ENCODE results near the gene LACTB.

Gene LACTB

GRCh38 chr15:63156755-63157117 lies 35.1 kb downstream of the LACTB start:
- TF ChIP-seq REST (IDR thresholded peaks at IDR 0.05; ENCODE audit: insufficient read depth in 1 of 2, low read depth in 2 of 2, low read length in 2 of 2): no peak
- no peak for TF ChIP-seq FOXP2 (optimal IDR thresholded peaks at IDR 0.05; ENCODE audit: borderline replicate concordance, extremely low read depth, extremely low read length, insufficient read depth)
- no peak for TF ChIP-seq TAF1 (IDR thresholded peaks at IDR 0.05; ENCODE audit: borderline replicate concordance, insufficient read depth, low read length)
- TF ChIP-seq POLR2AphosphoS5 (IDR thresholded peaks at IDR 0.05; ENCODE audit: low read depth, low read length): no peak
- no peak for TF ChIP-seq SIN3A (IDR thresholded peaks at IDR 0.05; ENCODE audit: borderline replicate concordance, insufficient read depth, low read length)

GRCh38 chr15:63157118-63157843 lies 35.6 kb downstream of the LACTB start, which contains the start of gene RPS27L:
RPS27L (minus strand) TSS chr15:63157477; CDS start chr15:63157405, 72 bp downstream.
- peak; percentile 92 for TF ChIP-seq POLR2AphosphoS5 (IDR thresholded peaks at IDR 0.05; ENCODE audit: low read depth, low read length)
- peak in 1 of 2 experiments; percentile 72; a peak in 2 of 4 replicates for TF ChIP-seq REST (IDR thresholded peaks at IDR 0.05; ENCODE audit: insufficient read depth in 1 of 2, low read depth in 2 of 2, low read length in 2 of 2)
- peak; percentile 94 for TF ChIP-seq TAF1 (IDR thresholded peaks at IDR 0.05; ENCODE audit: borderline replicate concordance, insufficient read depth, low read length)
- peak; percentile 93 for TF ChIP-seq FOXP2 (optimal IDR thresholded peaks at IDR 0.05; ENCODE audit: borderline replicate concordance, extremely low read depth, extremely low read length, insufficient read depth)
- peak; percentile 96 for TF ChIP-seq SIN3A (IDR thresholded peaks at IDR 0.05; ENCODE audit: borderline replicate concordance, insufficient read depth, low read length)

- TF ChIP-seq SIN3A (IDR thresholded peaks at IDR 0.05; ENCODE audit: borderline replicate concordance, insufficient read depth, low read length) (no peak), FOXP2 (optimal IDR thresholded peaks at IDR 0.05; ENCODE audit: borderline replicate concordance, extremely low read depth, extremely low read length, insufficient read depth) (no peak), POLR2AphosphoS5 (IDR thresholded peaks at IDR 0.05; ENCODE audit: low read depth, low read length) (no peak), TAF1 (IDR thresholded peaks at IDR 0.05; ENCODE audit: borderline replicate concordance, insufficient read depth, low read length) (no peak), REST (IDR thresholded peaks at IDR 0.05; ENCODE audit: insufficient read depth in 1 of 2, low read depth in 2 of 2, low read length in 2 of 2) (no peak)
Measured at GRCh38 chr15:63157891-63158431, 36.3 kb downstream of the LACTB start.

- no peak for TF ChIP-seq REST (IDR thresholded peaks at IDR 0.05; ENCODE audit: insufficient read depth in 1 of 2, low read depth in 2 of 2, low read length in 2 of 2)
- no peak for TF ChIP-seq POLR2AphosphoS5 (IDR thresholded peaks at IDR 0.05; ENCODE audit: low read depth, low read length)
- no peak for TF ChIP-seq FOXP2 (optimal IDR thresholded peaks at IDR 0.05; ENCODE audit: borderline replicate concordance, extremely low read depth, extremely low read length, insufficient read depth)
- no peak for TF ChIP-seq SIN3A (IDR thresholded peaks at IDR 0.05; ENCODE audit: borderline replicate concordance, insufficient read depth, low read length)
- no peak for TF ChIP-seq TAF1 (IDR thresholded peaks at IDR 0.05; ENCODE audit: borderline replicate concordance, insufficient read depth, low read length)
Measured at GRCh38 chr15:63160638-63161037, 39.0 kb downstream of the LACTB start.
